K562 (cell line): Measurements from ENCODE around the gene CCL27. TPM values are rescaled to one million over a fixed set of nuclear protein-coding genes. Genes with fewer than 3 reads are reported as not detected.

ENCODE experiments used
- CHD1 ChIP-seq: fragments of 200-600 bp; sonication (generic); IDR thresholded peaks from one replicate; pipeline ENCODE4 v1.6.1; 2012; ENCODE audit warnings: mild to moderate bottlenecking, moderate library complexity, low read length, inconsistent platforms
- CTBP1 ChIP-seq: fragments of 450-650 bp; IDR thresholded peaks from 2 replicates; pipeline ENCODE4 v1.6.1; 2016; ENCODE audit warnings: borderline replicate concordance
- SMC3 ChIP-seq: conservative IDR thresholded peaks from 2 replicates; pipeline ENCODE4 v1.6.1; 2011; ENCODE audit warnings: low read depth, low read length, improper control_type of control experiment; ENCODE audit not compliant: insufficient read depth
- ZEB2 ChIP-seq: fragments of 450-650 bp; IDR thresholded peaks from 2 replicates; pipeline ENCODE4 v1.6.1; 2016
- polyA plus RNA-seq, 8 experiments: library from polyadenylated mRNA; depleted of rRNA in 4 of 8; stranded (reverse) in 5 of 8; unstranded in 3 of 8; fragments of >200 nt; fragmentation: Nextera tagmentation in 2 of 8; fragmentation: Illumina TruSeq in 1 of 8; extraction: Ambion mirVana in 2 of 8; extraction: Trizol in 1 of 8; gene quantifications; 2 replicates each; pipeline versions ENCODE4 v1.2.1 to v1.2.3, GENCODE V29; 2011 to 2014; ENCODE audit warnings: inconsistent platforms in 1 of 8, missing spikeins in 1 of 8
- total RNA-seq, 7 experiments: library from RNA; depleted of rRNA in 6 of 7; stranded (reverse); fragments of >200 nt in 6 of 7; fragmentation: Illumina TruSeq in 2 of 7; extraction: Trizol in 2 of 7; gene quantifications; 2 replicates each; pipeline versions ENCODE4 v1.2.1 to v1.2.3, GENCODE V29; 2011 to 2021; ENCODE audit warnings: low replicate concordance in 1 of 7
- TF ChIP-seq, protein P1 (sequence below): fragments of 450-650 bp; IDR thresholded peaks from 2 replicates; pipeline ENCODE4 v1.6.1; 2017; ENCODE audit warnings: antibody characterized with exemption, mild to moderate bottlenecking
- TF ChIP-seq, protein P2 (sequence below): fragments of 250-450 bp; sonication (Bioruptor Pico); IDR thresholded peaks from 2 replicates; pipeline ENCODE4 v1.8.0; 2022; ENCODE audit warnings: inconsistent platforms, mild to moderate bottlenecking, moderate library complexity, borderline replicate concordance

The CCL27 gene
- total and polyA plus RNA-seq, 9 of the 15 experiments (the other 6 are each of a cell fraction or from before 2014, with no cell fraction given): 0.10 to 0.53 (median 0.27) TPM; not detected in 5

DNA sequence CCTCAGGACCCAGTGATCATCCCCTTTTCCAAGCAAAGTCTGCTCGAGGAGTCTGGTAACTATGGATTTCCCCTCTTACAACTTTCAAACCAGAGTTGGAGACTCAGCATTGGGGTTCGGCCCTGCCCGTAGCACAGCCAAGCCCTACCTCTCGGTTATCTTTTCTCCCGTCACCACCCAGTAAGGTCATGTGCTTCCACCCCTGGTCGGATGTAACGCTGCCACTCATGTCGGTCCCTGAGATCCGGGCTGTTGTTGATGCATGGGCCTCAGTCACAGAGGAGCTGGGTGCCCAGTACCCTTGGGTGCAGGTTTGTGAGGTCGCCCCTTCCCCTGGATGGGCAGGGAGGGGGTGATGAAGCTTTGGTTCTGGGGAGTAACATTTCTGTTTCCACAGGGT is 14.8 kb downstream of the CCL27 start (continued):
- TF ChIP-seq, protein P1, sequence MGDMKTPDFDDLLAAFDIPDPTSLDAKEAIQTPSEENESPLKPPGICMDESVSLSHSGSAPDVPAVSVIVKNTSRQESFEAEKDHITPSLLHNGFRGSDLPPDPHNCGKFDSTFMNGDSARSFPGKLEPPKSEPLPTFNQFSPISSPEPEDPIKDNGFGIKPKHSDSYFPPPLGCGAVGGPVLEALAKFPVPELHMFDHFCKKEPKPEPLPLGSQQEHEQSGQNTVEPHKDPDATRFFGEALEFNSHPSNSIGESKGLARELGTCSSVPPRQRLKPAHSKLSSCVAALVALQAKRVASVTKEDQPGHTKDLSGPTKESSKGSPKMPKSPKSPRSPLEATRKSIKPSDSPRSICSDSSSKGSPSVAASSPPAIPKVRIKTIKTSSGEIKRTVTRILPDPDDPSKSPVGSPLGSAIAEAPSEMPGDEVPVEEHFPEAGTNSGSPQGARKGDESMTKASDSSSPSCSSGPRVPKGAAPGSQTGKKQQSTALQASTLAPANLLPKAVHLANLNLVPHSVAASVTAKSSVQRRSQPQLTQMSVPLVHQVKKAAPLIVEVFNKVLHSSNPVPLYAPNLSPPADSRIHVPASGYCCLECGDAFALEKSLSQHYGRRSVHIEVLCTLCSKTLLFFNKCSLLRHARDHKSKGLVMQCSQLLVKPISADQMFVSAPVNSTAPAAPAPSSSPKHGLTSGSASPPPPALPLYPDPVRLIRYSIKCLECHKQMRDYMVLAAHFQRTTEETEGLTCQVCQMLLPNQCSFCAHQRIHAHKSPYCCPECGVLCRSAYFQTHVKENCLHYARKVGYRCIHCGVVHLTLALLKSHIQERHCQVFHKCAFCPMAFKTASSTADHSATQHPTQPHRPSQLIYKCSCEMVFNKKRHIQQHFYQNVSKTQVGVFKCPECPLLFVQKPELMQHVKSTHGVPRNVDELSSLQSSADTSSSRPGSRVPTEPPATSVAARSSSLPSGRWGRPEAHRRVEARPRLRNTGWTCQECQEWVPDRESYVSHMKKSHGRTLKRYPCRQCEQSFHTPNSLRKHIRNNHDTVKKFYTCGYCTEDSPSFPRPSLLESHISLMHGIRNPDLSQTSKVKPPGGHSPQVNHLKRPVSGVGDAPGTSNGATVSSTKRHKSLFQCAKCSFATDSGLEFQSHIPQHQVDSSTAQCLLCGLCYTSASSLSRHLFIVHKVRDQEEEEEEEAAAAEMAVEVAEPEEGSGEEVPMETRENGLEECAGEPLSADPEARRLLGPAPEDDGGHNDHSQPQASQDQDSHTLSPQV: peak; percentile 52; the same call in 1 of the 2 replicates
- TF ChIP-seq CHD1 (no peak), ZEB2 (no peak), SMC3 (no peak), CTBP1 (peak; percentile 23; the same call in 1 of the 2 replicates)
- TF ChIP-seq, protein P2, sequence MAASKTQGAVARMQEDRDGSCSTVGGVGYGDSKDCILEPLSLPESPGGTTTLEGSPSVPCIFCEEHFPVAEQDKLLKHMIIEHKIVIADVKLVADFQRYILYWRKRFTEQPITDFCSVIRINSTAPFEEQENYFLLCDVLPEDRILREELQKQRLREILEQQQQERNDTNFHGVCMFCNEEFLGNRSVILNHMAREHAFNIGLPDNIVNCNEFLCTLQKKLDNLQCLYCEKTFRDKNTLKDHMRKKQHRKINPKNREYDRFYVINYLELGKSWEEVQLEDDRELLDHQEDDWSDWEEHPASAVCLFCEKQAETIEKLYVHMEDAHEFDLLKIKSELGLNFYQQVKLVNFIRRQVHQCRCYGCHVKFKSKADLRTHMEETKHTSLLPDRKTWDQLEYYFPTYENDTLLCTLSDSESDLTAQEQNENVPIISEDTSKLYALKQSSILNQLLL (CRISPR knock-in tag): no peak
